GM12872 (cell line): Measurements from ENCODE around the gene CAB39L.
A peak's percentile ranks its signal among the peaks of the same experiment; 100 is the strongest.

ENCODE experiments used
- CTCF ChIP-seq: IDR thresholded peaks from 3 replicates; pipeline ENCODE4 v1.5.1; 2011; ENCODE audit warnings: low read depth, mild to moderate bottlenecking, low read length, moderate library complexity; ENCODE audit not compliant: insufficient read depth

CAB39L gene

GRCh38 chr13:49443704-49444523, at the start of gene CAB39L, which contains the start of gene SETDB2:
Gene CAB39L, minus strand, starts transcription at chr13:49444064. Its CDS starts 61,154 bp downstream, at chr13:49382910.
Gene SETDB2, plus strand, starts transcription at chr13:49444274. Its CDS starts 7,620 bp downstream, at chr13:49451894.
- TF ChIP-seq CTCF: peak; percentile 40; the same call in 2 of the 3 replicates

- no peak for TF ChIP-seq CTCF
These were observed 44.7 kb upstream of the CAB39L start for GRCh38 chr13:49488563-49488962.

GRCh38 chr13:49481788-49482187, 37.9 kb upstream of the CAB39L start:
- TF ChIP-seq CTCF: no peak

GRCh38 chr13:49476529-49476928, 32.7 kb upstream of the CAB39L start:
- TF ChIP-seq CTCF: no peak

GRCh38 chr13:49472186-49472585, 28.3 kb upstream of the CAB39L start:
- TF ChIP-seq CTCF: no peak

GRCh38 chr13:49466292-49466838, 22.5 kb upstream of the CAB39L start:
- TF ChIP-seq CTCF: no peak

- no peak for TF ChIP-seq CTCF
These were observed 20.9 kb upstream of the CAB39L start for GRCh38 chr13:49464621-49465325.
